Body of pancreas (tissue), 4 donors: ENCODE data around the gene GRIK2. TPM values are rescaled to one million over a fixed set of nuclear protein-coding genes. Genes with fewer than 3 reads are reported as not detected.

Experiments used
- ATAC-seq: fragments of 150-250 bp; one replicate; pipeline ENCODE4 v1.9.1; 2016
- DNase-seq, 4 donors: peaks; one replicate each; pipeline ENCODE4 v3.0.0-alpha.2; 2019
- H3K27ac ChIP-seq, 4 donors: fragments of 200-600 bp; sonication (generic); 1 replicate in 3 of 4; 2 replicates in 1 of 4; pipeline versions ENCODE4 v1.5.1 to v1.6.1; 2016 to 2019; ENCODE audit warnings: mild to moderate bottlenecking in 1 of 4, mixed read lengths in 1 of 4, moderate library complexity in 1 of 4
- H3K27me3 ChIP-seq, 2 donors: fragments of 200-600 bp; sonication (generic); one replicate each; pipeline ENCODE4 v1.6.0; 2016; ENCODE audit warnings: mild to moderate bottlenecking in 1 of 2
- H3K36me3 ChIP-seq, 2 donors: fragments of 200-600 bp; sonication (generic); replicated peaks in 1 of 2; 2 replicates each; pipeline ENCODE4 v1.5.1; 2016; ENCODE audit warnings: low read depth in 2 of 2; ENCODE audit not compliant: insufficient read depth in 1 of 2
- H3K4me1 ChIP-seq: fragments of 200-600 bp; sonication (generic); one replicate; pipeline ENCODE4 v1.6.0; 2016
- H3K4me3 ChIP-seq, 2 donors: fragments of 200-600 bp; sonication (generic); 1 replicate in 1 of 2; 2 replicates in 1 of 2; pipeline ENCODE4 v1.5.1; 2016 to 2019
- H3K9me3 ChIP-seq, 3 donors: fragments of 200-600 bp; sonication (generic); 1 replicate in 2 of 3; 2 replicates in 1 of 3; pipeline ENCODE4 v1.5.1; 2016
- CTCF ChIP-seq, 7 experiments: fragments of 450-650 bp in 4 of 7; fragments of 200-600 bp in 3 of 7; sonication (generic) in 3 of 7; IDR thresholded peaks; one replicate each; pipeline ENCODE4 v1.5.1; 2016 to 2019; ENCODE audit warnings: antibody characterized with exemption in 7 of 7
- POLR2A ChIP-seq, 3 donors: fragments of 450-650 bp; IDR thresholded peaks; one replicate each; pipeline ENCODE4 v1.6.1; 2016; ENCODE audit warnings: antibody characterized with exemption in 3 of 3, mild to moderate bottlenecking in 2 of 3
- WGBS, 2 donors: methylation state at CpG; one replicate each; pipeline ENCODE4 v1.1.5; 2017; 5-methylcytosine and 5-hydroxymethylcytosine counted together
- intact Hi-C: fragments of 100-400 bp; cut with DNase I; formaldehyde crosslinking; loops from one replicate; pipeline ENCODE4 v1.15.1; 2023
- total RNA-seq, 2 donors: library from RNA; depleted of rRNA; stranded (reverse); fragments of >200 nt; gene quantifications; one replicate each; pipeline ENCODE4 v1.1.0, GENCODE V29; 2016

The GRIK2 gene
- total RNA-seq, 2 donors from 2014 or later = 0.52 to 7.9 TPM

GRCh38 chr6:101937108-101937507 is 543.6 kb downstream of the GRIK2 start:
- H3K36me3 ChIP-seq = no peaks in the 10 kb centered on the region
- DNase-seq (no peak), ATAC-seq (no peak)
- no peak overlapping the region for H3K27ac ChIP-seq
- H3K4me1 ChIP-seq = no peaks in the 10 kb centered on the region
- no peak for TF ChIP-seq POLR2A (IDR thresholded peaks at IDR 0.05)
- TF ChIP-seq CTCF (IDR thresholded peaks at IDR 0.05) = no peak
- no peak overlapping the region for H3K4me3 ChIP-seq
- 74 to 84% methylated on average over 1 of the region's 1 CpG for WGBS, 2 donors
- no peaks in the 10 kb centered on the region for H3K27me3 ChIP-seq
- no peaks in the 10 kb centered on the region for H3K9me3 ChIP-seq
- intact Hi-C loops = no loop called here

DNA sequence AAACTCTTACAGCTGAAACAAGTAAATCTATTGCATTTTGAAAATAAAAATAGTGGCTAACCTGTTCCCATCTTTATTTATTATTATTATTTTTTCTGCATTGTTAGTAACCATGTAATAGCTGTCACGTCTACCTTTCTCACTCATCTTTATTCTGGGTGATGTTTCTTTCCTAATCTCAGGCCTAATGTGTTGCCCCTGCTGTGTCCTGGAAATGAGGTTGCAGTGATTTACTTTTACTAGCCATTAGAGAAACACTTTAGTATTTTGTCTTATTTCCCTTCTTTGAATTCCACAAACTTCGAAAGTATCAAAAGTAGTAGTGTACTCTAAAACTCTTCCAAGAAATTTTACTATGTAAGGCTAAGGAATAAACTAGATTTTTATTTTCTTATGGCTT is 546.9 kb downstream of the GRIK2 start:
- intact Hi-C loops = no loop called here
- no peak for TF ChIP-seq CTCF (IDR thresholded peaks at IDR 0.05)
- TF ChIP-seq POLR2A (IDR thresholded peaks at IDR 0.05) = no peak
- WGBS, 2 donors = 68 to 71% methylated on average over 2 of the region's 2 CpGs
- no peak for ATAC-seq
- peaks cover 0 to 11% (median 0%) of the 10 kb centered on the region in 3 donors for H3K9me3 ChIP-seq
- no peaks in the 10 kb centered on the region for H3K27me3 ChIP-seq
- H3K4me1 ChIP-seq = no peaks in the 10 kb centered on the region
- H3K4me3 ChIP-seq = no peak overlapping the region
- no peak for DNase-seq
- no peaks in the 10 kb centered on the region for H3K36me3 ChIP-seq
- no peak overlapping the region for H3K27ac ChIP-seq

DNA sequence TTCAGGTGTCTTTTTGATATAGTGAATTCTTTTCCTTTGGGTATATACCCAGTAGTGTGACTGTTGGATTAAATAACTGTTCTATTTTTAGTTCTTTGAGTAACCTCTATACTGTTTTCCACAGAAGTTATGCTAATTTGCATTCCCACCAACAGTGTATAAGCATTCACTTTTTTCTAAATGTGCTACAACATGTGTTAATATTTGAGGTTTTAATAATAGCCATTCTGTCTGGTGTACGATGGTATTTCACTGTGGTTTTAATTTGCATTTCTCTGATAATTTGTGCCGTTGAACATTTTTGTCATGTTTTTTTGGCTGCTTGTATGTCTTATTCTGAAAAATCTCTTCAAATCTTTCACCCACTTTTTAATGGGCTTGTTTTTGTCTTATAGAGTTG is 563.5 kb downstream of the GRIK2 start:
- H3K9me3 ChIP-seq = no peaks in the 10 kb centered on the region
- intact Hi-C loops = no loop called here
- DNase-seq = no peak
- WGBS, 2 donors = 85 to 88% methylated on average over 2 of the region's 2 CpGs
- H3K27me3 ChIP-seq = no peaks in the 10 kb centered on the region
- TF ChIP-seq POLR2A (IDR thresholded peaks at IDR 0.05) (no peak), CTCF (IDR thresholded peaks at IDR 0.05) (no peak)
- H3K27ac ChIP-seq = no peak overlapping the region
- no peak for ATAC-seq
- H3K4me3 ChIP-seq = no peak overlapping the region
- no peaks in the 10 kb centered on the region for H3K4me1 ChIP-seq
- no peaks in the 10 kb centered on the region for H3K36me3 ChIP-seq

GRCh38 chr6:101961357-101961756 is 567.8 kb downstream of the GRIK2 start:
- Histone ChIP-seq H3K27me3 (no peaks in the 10 kb centered on the region), H3K9me3 (no peaks in the 10 kb centered on the region), H3K4me1 (no peaks in the 10 kb centered on the region), H3K27ac (no peak overlapping the region), H3K4me3 (no peak overlapping the region), H3K36me3 (no peaks in the 10 kb centered on the region)
- 75 to 77% methylated on average over 8 of the region's 8 CpGs for WGBS, 2 donors
- intact Hi-C loops = no loop called here
- TF ChIP-seq CTCF (IDR thresholded peaks at IDR 0.05) = no peak
- no peak for TF ChIP-seq POLR2A (IDR thresholded peaks at IDR 0.05)
- ATAC-seq = no peak
- no peak for DNase-seq

GRCh38 chr6:101980924-101981323 is 587.4 kb downstream of the GRIK2 start:
- ATAC-seq = no peak
- Histone ChIP-seq H3K4me1 (no peaks in the 10 kb centered on the region), H3K4me3 (no peak overlapping the region), H3K9me3 (no peaks in the 10 kb centered on the region), H3K36me3 (no peaks in the 10 kb centered on the region), H3K27ac (no peak overlapping the region), H3K27me3 (no peaks in the 10 kb centered on the region)
- intact Hi-C loops = no loop called here
- no peak for DNase-seq
- TF ChIP-seq CTCF (IDR thresholded peaks at IDR 0.05) (no peak), POLR2A (IDR thresholded peaks at IDR 0.05) (no peak)
